ENCODE measurements around the gene GAL3ST3.
"Not testable (repeated sequence)": the region's sequence is repeated elsewhere in the genome, so short reads cannot be mapped to it uniquely, and the experiment has no call there.

GAL3ST3 gene

GRCh38 chr11:66020212-66020611 is 28.7 kb downstream of the GAL3ST3 start:
- no peak for DNase-seq
- in situ Hi-C loops (cut with HindIII; ENCODE audit: low pct_ligation_motif_present, low pct_unique_long_range_greater_than_20kb, low sequenced_read_pairs): no loop called here

DNA sequence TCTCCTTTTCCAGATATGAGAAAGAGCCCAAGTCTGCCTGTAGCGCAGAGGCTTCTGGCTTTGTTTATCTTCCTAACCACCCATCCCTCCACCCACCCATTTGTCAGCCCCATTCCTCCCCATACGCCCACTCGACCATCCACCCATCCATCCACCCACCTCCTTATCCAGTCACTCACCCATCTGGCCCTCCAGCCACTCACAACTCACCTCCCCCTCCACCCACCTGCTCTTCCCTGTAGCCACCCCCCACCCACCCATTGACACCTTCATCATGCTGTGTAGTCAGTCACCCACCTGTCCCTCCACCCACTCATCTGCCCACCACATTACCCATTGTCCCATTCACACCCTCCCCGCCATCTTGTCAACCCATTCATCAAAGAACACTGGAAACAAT is 31.6 kb downstream of the GAL3ST3 start:
- no peak for DNase-seq
- in situ Hi-C loops (cut with HindIII; ENCODE audit: low pct_ligation_motif_present, low pct_unique_long_range_greater_than_20kb, low sequenced_read_pairs): no loop called here

DNA sequence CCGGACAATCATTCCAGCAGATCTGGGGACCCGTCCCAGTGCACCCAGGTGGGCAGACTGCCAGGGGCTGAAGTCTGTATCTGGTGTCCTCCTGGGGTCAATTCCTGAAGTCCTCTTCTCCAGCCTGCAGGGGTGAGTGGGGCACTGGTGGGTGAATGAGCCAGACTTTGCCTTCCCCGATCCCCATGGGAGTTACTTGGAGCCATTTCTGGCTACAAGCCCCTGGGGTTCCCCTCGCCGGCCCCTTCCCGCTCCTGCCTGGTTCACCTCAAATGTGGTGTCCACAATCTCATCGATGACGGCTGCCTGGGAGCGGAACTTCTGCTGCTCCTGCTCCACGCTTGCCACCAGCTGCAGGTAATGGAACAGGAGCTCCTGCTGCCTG is 32.2 kb downstream of the GAL3ST3 start:
- DNase-seq: no peak
- in situ Hi-C loops (cut with HindIII; ENCODE audit: low pct_ligation_motif_present, low pct_unique_long_range_greater_than_20kb, low sequenced_read_pairs): no loop called here

DNA sequence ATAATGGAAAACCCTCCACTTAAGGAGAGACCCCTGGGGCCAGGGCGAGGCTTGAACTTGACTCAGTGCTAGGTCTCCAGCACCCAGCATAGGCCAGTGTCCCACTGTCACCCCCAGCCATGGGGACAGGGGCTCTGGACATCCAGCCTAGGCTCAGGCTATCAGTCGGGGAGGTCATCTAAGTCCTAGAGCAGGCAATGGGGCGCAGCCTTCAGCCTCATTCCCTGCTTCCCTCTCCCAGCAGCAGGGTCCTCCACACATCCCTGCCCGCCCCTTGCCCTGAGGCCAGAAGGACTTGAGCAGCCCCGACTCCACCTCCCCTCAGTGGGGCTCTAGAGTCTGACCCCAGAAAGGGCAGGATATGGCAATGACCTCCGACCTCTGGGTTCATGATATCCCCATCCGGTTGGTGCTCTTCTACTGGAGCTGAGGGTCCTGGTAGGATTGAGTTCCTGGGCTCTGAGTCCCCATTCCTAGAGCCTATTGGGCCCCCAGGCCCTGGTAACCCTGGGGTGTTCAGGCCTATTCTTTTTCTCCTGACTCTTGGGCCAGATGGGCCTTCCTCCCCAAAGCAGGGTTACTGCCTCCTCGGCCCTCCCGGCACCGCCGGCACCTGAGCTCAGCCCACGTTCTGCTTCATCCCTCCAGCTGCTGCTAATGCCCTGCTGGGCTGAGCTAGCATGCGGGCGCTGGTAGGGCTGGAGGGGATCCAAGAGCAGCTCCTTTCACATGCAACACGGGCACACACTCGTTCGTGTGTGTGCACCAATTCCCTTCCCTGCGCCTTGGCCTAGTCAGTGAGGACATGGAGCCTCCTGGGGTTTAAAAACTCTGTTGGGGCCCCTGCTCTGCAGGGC is 32.8 kb downstream of the GAL3ST3 start:
- in situ Hi-C loops (cut with HindIII; ENCODE audit: low pct_ligation_motif_present, low pct_unique_long_range_greater_than_20kb, low sequenced_read_pairs): no loop called here
- DNase-seq: no peak

- DNase-seq: peak; percentile 62
- in situ Hi-C loops (cut with HindIII; ENCODE audit: low pct_ligation_motif_present, low pct_unique_long_range_greater_than_20kb, low sequenced_read_pairs): no loop called here
Observed at GRCh38 chr11:66015454-66015881, 33.5 kb downstream of the GAL3ST3 start.

DNA sequence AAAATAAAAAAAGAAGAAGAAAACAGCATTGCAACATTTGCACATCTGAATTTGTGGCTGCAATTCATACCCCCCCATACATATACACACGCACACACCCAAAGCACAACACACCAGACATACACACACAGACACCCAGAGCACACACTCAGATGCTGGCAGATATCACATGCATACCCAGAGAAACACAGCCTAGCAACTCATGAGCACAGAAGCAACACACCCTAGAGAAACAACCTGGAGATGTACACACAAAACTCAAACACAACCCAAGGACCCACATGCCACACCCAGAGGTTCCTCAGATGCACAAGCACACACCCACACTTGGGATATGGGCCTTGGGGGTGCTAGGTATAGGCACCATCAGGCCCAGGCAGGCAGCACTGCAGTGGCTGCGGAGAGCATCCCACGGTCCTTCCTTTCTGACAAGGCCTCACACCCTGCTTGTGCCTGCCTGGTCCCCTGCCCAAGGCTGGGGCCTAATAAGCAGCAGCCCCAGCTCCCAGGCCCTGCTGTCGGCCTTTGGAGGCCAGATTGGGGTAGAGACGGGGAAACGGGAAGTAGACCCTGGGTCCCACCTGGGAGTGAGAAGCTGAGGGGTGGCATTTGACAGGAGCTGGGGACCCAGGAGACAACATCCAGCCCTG is 34.0 kb downstream of the GAL3ST3 start:
- in situ Hi-C loops (cut with HindIII; ENCODE audit: low pct_ligation_motif_present, low pct_unique_long_range_greater_than_20kb, low sequenced_read_pairs): no loop called here
- DNase-seq: no peak

DNA sequence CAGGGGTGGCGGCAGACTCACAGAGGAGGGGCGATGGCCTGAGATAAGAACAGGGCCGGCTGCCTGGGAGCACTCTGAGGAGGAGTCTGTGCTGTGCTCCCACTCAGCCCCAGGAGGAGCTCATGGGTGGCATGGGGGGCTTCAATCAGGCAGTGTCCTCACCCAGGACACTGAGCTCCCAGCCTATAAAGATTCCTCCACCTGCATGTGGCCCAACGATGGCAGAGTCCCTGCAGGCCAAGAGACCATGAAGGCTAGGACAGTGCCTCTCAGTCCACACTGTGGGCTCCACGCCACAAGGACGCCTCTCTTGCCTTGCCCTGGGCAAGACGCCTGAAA is 35.2 kb downstream of the GAL3ST3 start:
- in situ Hi-C loops (cut with HindIII; ENCODE audit: low pct_ligation_motif_present, low pct_unique_long_range_greater_than_20kb, low sequenced_read_pairs): no loop called here
- no peak for DNase-seq

GRCh38 chr11:66012946-66013761 is 35.8 kb downstream of the GAL3ST3 start:
- in situ Hi-C loops (cut with HindIII; ENCODE audit: low pct_ligation_motif_present, low pct_unique_long_range_greater_than_20kb, low sequenced_read_pairs): no loop called here
- DNase-seq: no peak

DNA sequence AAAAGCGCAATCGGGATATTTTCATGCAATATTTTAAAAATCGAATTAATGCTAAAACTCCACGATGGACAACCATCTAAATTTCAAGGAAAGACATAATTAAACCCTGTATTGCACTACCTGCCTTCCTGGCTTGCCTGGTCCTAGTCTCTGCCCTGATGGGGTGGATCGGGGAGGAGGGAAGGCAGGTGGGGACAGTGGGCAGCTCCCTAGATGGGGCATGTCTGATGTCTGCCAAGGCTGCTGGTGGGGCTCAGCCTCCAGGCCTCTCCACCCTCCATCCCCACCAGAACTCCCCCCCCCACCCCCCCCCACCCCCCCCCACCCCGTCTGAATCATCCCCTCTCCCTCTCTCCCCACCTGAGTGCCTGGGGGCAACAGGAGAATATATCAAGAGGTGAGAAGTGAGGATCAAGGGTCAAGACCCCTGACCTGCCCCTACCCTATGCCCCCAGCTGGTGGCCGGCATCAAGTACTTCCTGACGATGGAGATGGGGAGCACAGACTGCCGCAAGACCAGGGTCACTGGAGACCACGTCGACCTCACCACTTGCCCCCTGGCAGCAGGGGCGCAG is 36.5 kb downstream of the GAL3ST3 start:
- no peak for DNase-seq
- in situ Hi-C loops (cut with HindIII; ENCODE audit: low pct_ligation_motif_present, low pct_unique_long_range_greater_than_20kb, low sequenced_read_pairs): no loop called here

DNA sequence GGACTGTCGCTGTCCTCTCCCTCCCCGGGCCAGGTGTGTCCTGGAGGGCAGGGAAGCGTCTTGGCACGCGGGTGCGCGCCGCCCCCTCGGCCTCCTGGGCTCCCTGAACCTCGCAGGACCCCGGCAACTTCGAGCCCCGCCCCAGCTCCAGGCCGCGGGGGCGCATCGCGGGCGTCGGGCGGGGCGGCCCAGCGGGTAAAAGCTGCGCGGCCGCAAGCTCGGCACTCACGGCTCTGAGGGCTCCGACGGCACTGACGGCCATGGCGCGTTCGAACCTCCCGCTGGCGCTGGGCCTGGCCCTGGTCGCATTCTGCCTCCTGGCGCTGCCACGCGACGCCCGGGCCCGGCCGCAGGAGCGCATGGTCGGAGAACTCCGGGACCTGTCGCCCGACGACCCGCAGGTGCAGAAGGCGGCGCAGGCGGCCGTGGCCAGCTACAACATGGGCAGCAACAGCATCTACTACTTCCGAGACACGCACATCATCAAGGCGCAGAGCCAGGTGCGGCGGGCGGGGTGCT is 37.1 kb downstream of the GAL3ST3 start, which contains the start of gene CST6:
Gene CST6, plus strand, starts transcription at position 224 of the 519 bp plus-strand sequence. Its CDS starts 37 bp downstream, at position 261.
- in situ Hi-C loops (cut with HindIII; ENCODE audit: low pct_ligation_motif_present, low pct_unique_long_range_greater_than_20kb, low sequenced_read_pairs): no loop called here
- DNase-seq: no peak

DNA sequence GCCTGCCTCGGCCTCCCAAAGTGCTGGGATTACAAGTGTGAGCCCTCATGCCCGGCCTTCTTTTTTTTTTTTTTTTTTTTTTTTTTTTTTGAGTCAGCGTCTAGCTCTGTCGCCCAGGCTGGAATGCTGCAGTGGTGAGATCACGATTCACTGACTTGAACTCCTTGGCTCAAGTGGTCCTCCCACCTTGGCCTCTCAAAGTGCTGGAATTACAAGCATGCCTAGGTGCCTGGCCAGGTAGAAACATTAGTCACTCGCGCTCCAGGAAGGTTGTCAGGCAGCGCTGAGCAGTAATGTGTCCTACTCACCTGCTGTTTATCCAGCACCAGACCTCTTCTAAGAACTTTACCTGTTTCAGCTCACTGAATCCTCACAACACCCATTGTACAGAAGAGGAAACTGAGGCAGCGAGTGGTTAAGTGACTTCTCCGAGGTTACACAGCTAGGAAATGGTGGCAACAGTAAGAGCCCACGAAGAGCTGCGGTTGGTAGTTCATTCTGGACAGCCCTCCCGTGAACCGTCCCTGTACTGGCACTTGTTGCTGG is 37.6 kb downstream of the GAL3ST3 start:
- in situ Hi-C loops (cut with HindIII; ENCODE audit: low pct_ligation_motif_present, low pct_unique_long_range_greater_than_20kb, low sequenced_read_pairs): no loop called here
- peak; percentile 80 for DNase-seq

DNA sequence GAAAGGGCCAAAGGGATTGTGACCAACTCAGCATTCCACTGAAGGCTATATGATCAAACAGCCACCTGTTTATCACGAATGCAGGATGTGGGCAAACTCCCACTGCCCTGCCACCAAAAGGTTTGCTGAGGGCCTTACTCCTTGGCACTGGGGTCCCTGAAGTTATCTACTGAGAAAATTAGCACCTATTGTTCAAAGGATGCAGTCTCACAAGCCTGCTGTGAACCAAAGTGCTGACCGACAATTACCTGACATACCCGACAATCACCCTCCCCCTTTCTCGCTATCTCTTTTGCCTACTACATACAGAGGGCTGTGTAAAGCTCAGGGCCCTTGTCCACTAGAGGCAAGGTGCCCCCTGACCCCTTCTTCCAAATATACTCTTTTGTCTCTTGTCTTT is 38.9 kb downstream of the GAL3ST3 start:
- in situ Hi-C loops (cut with HindIII; ENCODE audit: low pct_ligation_motif_present, low pct_unique_long_range_greater_than_20kb, low sequenced_read_pairs); DNase-seq: not testable (repeated sequence)

GRCh38 chr11:66008468-66009101 is 40.4 kb downstream of the GAL3ST3 start:
- in situ Hi-C loops (cut with HindIII; ENCODE audit: low pct_ligation_motif_present, low pct_unique_long_range_greater_than_20kb, low sequenced_read_pairs): no loop called here
- DNase-seq: no peak

GRCh38 chr11:66008095-66008467 is 40.9 kb downstream of the GAL3ST3 start:
- no peak for DNase-seq
- in situ Hi-C loops (cut with HindIII; ENCODE audit: low pct_ligation_motif_present, low pct_unique_long_range_greater_than_20kb, low sequenced_read_pairs): no loop called here

DNA sequence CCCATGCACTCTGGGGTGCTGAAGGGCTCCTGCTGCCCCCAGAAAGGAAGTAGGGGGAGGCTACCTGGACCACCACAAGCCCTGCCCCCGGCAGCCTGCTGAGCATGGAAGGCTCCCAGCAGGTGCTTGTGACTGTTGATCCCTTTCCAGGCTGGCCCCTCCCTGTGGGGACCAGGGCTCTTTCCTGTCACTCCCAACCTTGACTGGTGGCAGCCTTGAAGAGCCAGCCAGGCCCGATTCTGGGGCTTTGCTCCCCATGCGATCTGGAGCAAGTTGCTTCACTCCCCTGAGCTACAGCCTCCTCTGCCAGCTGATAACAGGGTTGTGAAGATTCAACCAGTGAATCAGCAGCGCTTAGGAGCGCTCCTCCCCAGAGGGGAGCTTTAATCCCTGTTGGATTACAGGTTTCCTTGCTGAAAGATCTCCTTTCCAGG is 41.7 kb downstream of the GAL3ST3 start:
- no peak for DNase-seq
- in situ Hi-C loops (cut with HindIII; ENCODE audit: low pct_ligation_motif_present, low pct_unique_long_range_greater_than_20kb, low sequenced_read_pairs): no loop called here

- in situ Hi-C loops (cut with HindIII; ENCODE audit: low pct_ligation_motif_present, low pct_unique_long_range_greater_than_20kb, low sequenced_read_pairs): no loop called here
- no peak for DNase-seq
Observed at GRCh38 chr11:66006891-66007176, 42.1 kb downstream of the GAL3ST3 start.

DNA sequence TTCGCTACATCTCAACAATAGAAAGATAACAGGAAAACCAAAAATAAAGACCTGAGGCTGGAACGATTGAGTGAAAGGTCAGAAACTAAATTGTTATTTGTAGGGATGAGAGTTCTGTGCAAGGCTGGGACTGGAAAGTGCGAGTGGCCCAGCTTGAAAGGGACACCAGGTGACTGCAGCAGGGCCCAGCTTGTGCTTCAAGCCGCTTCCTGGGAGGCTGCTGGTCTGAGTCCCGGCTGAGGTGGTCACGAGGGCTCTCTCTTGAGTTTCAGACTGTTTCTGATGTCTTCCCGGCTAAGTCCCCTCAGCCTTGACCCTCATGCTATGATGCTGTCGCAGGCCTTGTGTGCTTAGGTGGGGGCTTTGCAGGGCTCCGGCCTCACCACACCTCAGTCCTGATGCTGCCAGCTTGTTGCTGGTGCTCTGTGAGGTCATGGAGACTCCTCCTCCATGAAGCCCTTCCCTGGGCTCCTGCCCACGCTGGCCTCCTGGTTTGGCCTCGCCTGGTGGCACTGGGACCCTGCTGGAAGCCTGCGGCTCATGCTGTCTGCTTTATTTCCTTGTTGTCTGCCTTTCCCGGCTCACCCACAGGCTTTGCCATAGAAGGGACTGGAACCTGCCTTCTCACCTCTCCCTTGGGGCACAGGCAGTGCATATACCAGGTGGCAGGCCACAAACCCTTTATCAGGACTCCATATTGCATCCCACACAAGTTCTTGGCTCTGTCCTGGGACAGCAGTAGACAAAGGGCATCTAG is 42.6 kb downstream of the GAL3ST3 start:
- no peak for DNase-seq
- in situ Hi-C loops (cut with HindIII; ENCODE audit: low pct_ligation_motif_present, low pct_unique_long_range_greater_than_20kb, low sequenced_read_pairs): no loop called here

DNA sequence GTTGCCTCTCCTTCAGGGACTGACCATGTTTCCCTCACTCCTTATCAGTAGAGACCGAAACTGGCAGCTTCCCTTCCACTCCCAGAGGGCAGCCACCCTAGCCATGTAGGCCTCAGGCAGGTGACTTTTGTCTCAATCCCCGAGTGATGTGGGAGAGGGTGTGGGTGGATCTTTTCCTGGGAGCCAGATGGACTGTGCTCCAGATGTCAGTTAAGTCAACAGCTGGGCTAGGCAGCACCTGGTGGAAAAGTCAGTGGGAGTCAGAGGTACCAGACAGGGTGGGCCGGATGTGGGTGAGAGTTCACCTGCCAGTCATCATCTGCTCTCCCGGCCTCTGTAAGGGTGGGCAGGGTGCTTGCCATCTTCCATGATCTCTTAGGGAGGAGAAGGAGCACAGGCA is 44.8 kb downstream of the GAL3ST3 start:
- DNase-seq: no peak
- in situ Hi-C loops (cut with HindIII; ENCODE audit: low pct_ligation_motif_present, low pct_unique_long_range_greater_than_20kb, low sequenced_read_pairs): no loop called here
